Skeletal muscle satellite cell (primary cell): Measurements from ENCODE around the gene ZFP69B.
"Not testable (repeated sequence)": the region's sequence is repeated elsewhere in the genome, so short reads cannot be mapped to it uniquely, and the experiment has no call there.

Experiments used
- H3K27me3 ChIP-seq: 2 replicates; pipeline ENCODE4 v1.7.0; 2013; ENCODE audit warnings: low read length; ENCODE audit not compliant: control insufficient read depth, insufficient read depth
- H3K36me3 ChIP-seq: 2 replicates; pipeline ENCODE4 v1.7.0; 2013; ENCODE audit warnings: mild to moderate bottlenecking, control low read depth, low read length; ENCODE audit not compliant: insufficient read depth
- H3K4me1 ChIP-seq: 2 replicates; pipeline ENCODE4 v1.7.0; 2013; ENCODE audit warnings: low read length; ENCODE audit not compliant: control insufficient read depth, insufficient read depth
- H3K4me2 ChIP-seq: 2 replicates; pipeline ENCODE4 v1.7.0; 2013; ENCODE audit warnings: mild to moderate bottlenecking, low read length
- H3K4me3 ChIP-seq: 2 replicates; pipeline ENCODE4 v1.7.0; 2013; ENCODE audit warnings: low read length
- H3K9ac ChIP-seq: 2 replicates; pipeline ENCODE4 v1.7.0; 2013; ENCODE audit warnings: mild to moderate bottlenecking, low read depth, low read length, moderate library complexity
- H3K9me3 ChIP-seq: replicated peaks from 2 replicates; pipeline ENCODE4 v1.7.0; 2013; ENCODE audit warnings: mild to moderate bottlenecking, control low read depth, low read length

Gene ZFP69B

DNA sequence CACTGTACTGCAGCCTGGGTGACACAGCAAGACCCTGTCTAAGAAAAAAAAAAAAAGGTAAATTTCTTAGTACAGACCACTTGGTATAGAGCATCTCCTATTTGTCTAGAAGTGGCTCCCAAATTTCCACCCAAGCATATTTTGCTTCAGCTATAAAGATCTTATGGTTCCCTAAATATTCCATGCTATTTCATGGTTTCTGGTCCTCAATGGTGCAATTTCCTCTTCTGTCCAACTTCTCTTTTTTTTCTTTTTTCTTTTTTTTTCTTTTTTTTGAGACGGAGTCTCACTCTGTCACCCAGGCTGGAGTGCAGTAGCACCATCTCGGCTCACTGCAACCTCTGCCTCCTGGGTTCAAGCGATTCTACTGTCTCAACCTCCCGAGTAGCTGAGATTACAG, 52.4 kb downstream of the ZFP69B start:
- H3K9ac ChIP-seq, H3K4me2 ChIP-seq, H3K4me3 ChIP-seq, H3K4me1 ChIP-seq, H3K27me3 ChIP-seq, H3K36me3 ChIP-seq: not testable (repeated sequence)
- peaks cover 11% of the 10 kb centered on the region for H3K9me3 ChIP-seq

DNA sequence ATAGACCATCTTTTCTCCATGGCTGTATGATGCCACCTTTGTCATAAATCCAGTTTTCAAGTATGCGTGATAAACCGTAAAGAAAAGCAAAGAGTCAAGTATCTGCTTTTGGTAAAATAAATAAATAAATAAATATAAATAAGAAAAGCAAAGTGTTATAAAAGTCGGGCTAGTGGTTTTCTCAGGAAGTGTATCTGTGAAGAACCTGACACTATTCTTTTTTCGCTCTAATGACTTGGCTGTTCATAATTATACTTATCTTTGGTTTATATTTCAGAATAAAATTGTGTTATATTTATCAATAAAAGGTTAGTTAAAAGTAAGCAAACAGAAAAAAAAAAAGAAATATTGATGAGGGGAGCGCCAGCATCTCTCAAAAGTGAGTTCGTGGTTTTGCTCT, 57.7 kb downstream of the ZFP69B start:
- H3K9ac ChIP-seq = peak overlapping the region; percentile 88
- peaks cover 6% of the 10 kb centered on the region for H3K4me1 ChIP-seq
- H3K36me3 ChIP-seq = no peaks in the 10 kb centered on the region
- peak overlapping the region; percentile 92 for H3K4me3 ChIP-seq
- H3K27me3 ChIP-seq = no peaks in the 10 kb centered on the region
- peak overlapping the region; percentile 87 for H3K4me2 ChIP-seq
- H3K9me3 ChIP-seq = no peaks in the 10 kb centered on the region

DNA sequence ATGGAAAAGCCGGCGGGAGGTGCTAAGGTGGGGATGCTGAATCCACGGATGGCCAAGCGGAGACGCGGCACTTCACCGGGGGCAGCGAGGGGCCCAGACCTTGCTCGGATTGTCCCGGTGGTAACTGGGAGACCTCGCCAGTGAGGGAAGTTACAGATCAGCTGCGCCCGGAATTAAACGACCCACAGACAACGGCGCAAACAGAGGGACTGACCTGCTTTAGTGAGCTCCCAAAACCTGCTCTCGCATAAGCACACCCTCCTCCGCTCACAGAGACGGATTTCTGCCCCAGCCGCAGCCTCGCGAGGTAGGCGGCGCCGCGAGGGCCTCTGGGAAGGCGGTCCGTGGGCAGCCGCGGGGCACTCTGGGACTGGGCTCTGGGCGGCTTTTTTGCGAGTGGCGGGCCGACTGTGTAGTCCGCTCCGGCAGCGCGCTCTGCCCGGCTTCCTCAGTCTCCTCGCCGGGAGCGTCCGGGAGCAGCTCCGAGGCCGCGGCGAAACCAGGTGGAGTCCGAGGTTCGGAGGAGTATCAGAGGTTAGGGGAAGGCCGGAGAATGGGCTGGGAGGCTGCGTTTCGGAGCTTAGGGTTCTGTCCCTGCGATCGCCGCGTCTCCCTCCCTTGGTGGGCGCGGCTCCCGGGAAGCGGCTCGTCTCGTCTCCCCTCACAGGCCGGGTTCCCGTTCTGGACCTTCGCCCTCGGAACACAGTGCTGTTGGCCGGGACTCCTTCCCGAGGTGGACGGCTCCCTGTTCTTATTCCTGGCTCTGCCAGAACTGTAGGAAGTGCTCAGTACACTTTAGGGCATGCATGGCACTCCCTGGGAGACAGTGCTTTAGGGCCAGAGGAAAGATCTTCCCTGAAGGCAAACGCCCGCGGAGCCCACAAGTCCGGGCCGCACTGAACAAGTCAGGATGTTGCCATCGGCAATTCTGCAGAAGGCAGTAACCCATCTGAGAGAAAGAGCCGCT, 58.4 kb downstream of the ZFP69B start, which contains the start of gene EXO5:
Gene EXO5, plus strand, starts transcription at position 393 of the 967 bp plus-strand sequence. CDS start 5,778 bp downstream, outside the sequence.
- Histone ChIP-seq H3K9ac (peak within 1 kb of the TSS; percentile 88), H3K4me1 (peaks cover 6% of the 10 kb centered on the region), H3K9me3 (no peaks in the 10 kb centered on the region), H3K4me3 (peak within 1 kb of the TSS; percentile 92), H3K4me2 (peak within 1 kb of the TSS; percentile 87), H3K27me3 (no peaks in the 10 kb centered on the region), H3K36me3 (no peaks in the 10 kb centered on the region)
